Uterus (tissue), 4 donors: ENCODE measurements around the gene PEX10. TPM values are rescaled to one million over a fixed set of nuclear protein-coding genes. Genes with fewer than 3 reads are reported as not detected.
"Not testable (repeated sequence)": the region's sequence is repeated elsewhere in the genome, so short reads cannot be mapped to it uniquely, and the experiment has no call there.

Source experiments
- DNase-seq, 2 donors: peaks; one replicate each; pipeline ENCODE4 v3.0.0-alpha.2; 2019 to 2020
- H3K27ac ChIP-seq, 2 donors: fragments of 200-600 bp; sonication (generic); 1 replicate in 1 of 2; 2 replicates in 1 of 2; pipeline ENCODE4 v1.5.1; 2016 to 2018
- H3K27me3 ChIP-seq, 2 donors: fragments of 200-600 bp; sonication (generic); one replicate each; pipeline ENCODE4 v1.5.1; 2018 to 2019; ENCODE audit warnings: control low read depth in 1 of 2
- H3K36me3 ChIP-seq, 2 donors: fragments of 200-600 bp; sonication (generic); one replicate each; pipeline ENCODE4 v1.5.1; 2019; ENCODE audit warnings: control low read depth in 1 of 2
- H3K4me1 ChIP-seq, 2 donors: fragments of 200-600 bp; sonication (generic); one replicate each; pipeline ENCODE4 v1.5.1; 2018 to 2019; ENCODE audit warnings: control low read depth in 1 of 2
- H3K4me3 ChIP-seq, 2 donors: fragments of 200-600 bp; sonication (generic); 1 replicate in 1 of 2; 2 replicates in 1 of 2; pipeline ENCODE4 v1.5.1; 2018 to 2019; ENCODE audit warnings: mild to moderate bottlenecking in 1 of 2
- H3K9me3 ChIP-seq, 2 donors: fragments of 200-600 bp; sonication (generic); one replicate each; pipeline ENCODE4 v1.5.1; 2019; ENCODE audit warnings: control low read depth in 1 of 2
- CTCF ChIP-seq, 4 experiments: fragments of 200-600 bp in 2 of 4; fragments of 450-650 bp in 2 of 4; sonication (generic) in 2 of 4; IDR thresholded peaks; one replicate each; pipeline ENCODE4 v1.5.1; 2016 to 2019; ENCODE audit warnings: antibody characterized with exemption in 4 of 4, mild to moderate bottlenecking in 2 of 4, moderate library complexity in 1 of 4
- POLR2A ChIP-seq, 2 donors: fragments of 450-650 bp; IDR thresholded peaks; one replicate each; pipeline ENCODE4 v1.6.1; 2016; ENCODE audit warnings: antibody characterized with exemption in 2 of 2, mild to moderate bottlenecking in 1 of 2, moderate library complexity in 1 of 2
- intact Hi-C: fragments of 100-400 bp; cut with DNase I; formaldehyde crosslinking; loops from one replicate; pipeline ENCODE4 v1.15.1; 2023; ENCODE audit warnings: low total_unique reads
- total RNA-seq, 4 donors: library from RNA; depleted of rRNA in 3 of 4; stranded (reverse); fragments of >200 nt in 3 of 4; gene quantifications; one replicate each; pipeline versions ENCODE4 v1.1.0 to v1.2.4, GENCODE V29; 2014 to 2023
- donor health status: DM: yes; HTN: yes; CAD: no.

PEX10 gene
- total RNA-seq, 4 donors from 2014 or later, result 0.77 to 23.6 (median 13.2) TPM

- Histone ChIP-seq H3K4me1 (peaks cover 0 to 8% of the 10 kb centered on the region in 2 donors), H3K4me3 (no peak overlapping the region), H3K27me3 (peaks cover 5% of the 10 kb centered on the region in 2 donors), H3K9me3 (no peaks in the 10 kb centered on the region), H3K36me3 (no peaks in the 10 kb centered on the region), H3K27ac (no peak overlapping the region)
- intact Hi-C loops, result no loop called here
- no peak for DNase-seq
- no peak for TF ChIP-seq CTCF (IDR thresholded peaks at IDR 0.05)
- TF ChIP-seq POLR2A (IDR thresholded peaks at IDR 0.05), result no peak
Measured at GRCh38 chr1:2444138-2444591, 31.8 kb upstream of the PEX10 start.

GRCh38 chr1:2443277-2444137 is 31.1 kb upstream of the PEX10 start:
- H3K27me3 ChIP-seq, result peaks cover 5% of the 10 kb centered on the region in 2 donors
- H3K4me1 ChIP-seq, result peaks cover 0 to 8% of the 10 kb centered on the region in 2 donors
- no peak for TF ChIP-seq POLR2A (IDR thresholded peaks at IDR 0.05)
- TF ChIP-seq CTCF (IDR thresholded peaks at IDR 0.05), result no peak
- no peaks in the 10 kb centered on the region for H3K9me3 ChIP-seq
- intact Hi-C loops, result no loop called here
- no peak overlapping the region for H3K4me3 ChIP-seq
- H3K36me3 ChIP-seq, result no peaks in the 10 kb centered on the region
- DNase-seq, result no peak
- H3K27ac ChIP-seq, result no peak overlapping the region

GRCh38 chr1:2442661-2443060 is 30.3 kb upstream of the PEX10 start:
- TF ChIP-seq POLR2A (IDR thresholded peaks at IDR 0.05), result no peak
- TF ChIP-seq CTCF (IDR thresholded peaks at IDR 0.05), result no peak
- intact Hi-C loops, result no loop called here
- H3K27me3 ChIP-seq, result peaks cover 5% of the 10 kb centered on the region in 2 donors
- H3K4me1 ChIP-seq, result peaks cover 0 to 8% of the 10 kb centered on the region in 2 donors
- no peak overlapping the region for H3K27ac ChIP-seq
- H3K9me3 ChIP-seq, result no peaks in the 10 kb centered on the region
- no peak for DNase-seq
- no peaks in the 10 kb centered on the region for H3K36me3 ChIP-seq
- H3K4me3 ChIP-seq, result no peak overlapping the region

- intact Hi-C loops, result no loop called here
- Histone ChIP-seq H3K4me1 (peaks cover 0 to 8% of the 10 kb centered on the region in 2 donors), H3K27ac (no peak overlapping the region), H3K27me3 (peaks cover 5% of the 10 kb centered on the region in 2 donors), H3K36me3 (no peaks in the 10 kb centered on the region), H3K4me3 (no peak overlapping the region), H3K9me3 (no peaks in the 10 kb centered on the region)
- TF ChIP-seq POLR2A (IDR thresholded peaks at IDR 0.05) (no peak), CTCF (IDR thresholded peaks at IDR 0.05) (no peak)
- no peak for DNase-seq
Measured at GRCh38 chr1:2441746-2442145, 29.4 kb upstream of the PEX10 start.

GRCh38 chr1:2440346-2440745 is 28.0 kb upstream of the PEX10 start:
- H3K4me1 ChIP-seq, H3K4me3 ChIP-seq, intact Hi-C loops, H3K9me3 ChIP-seq, H3K27ac ChIP-seq, H3K36me3 ChIP-seq, H3K27me3 ChIP-seq, DNase-seq: not testable (repeated sequence)
